Measurements from ENCODE around the gene PDE8B. TPM values are rescaled to one million over a fixed set of nuclear protein-coding genes. Genes with fewer than 3 reads are reported as not detected.

Gene PDE8B
- total RNA-seq, 1 donor from 2014 or later: 2.0 TPM

- H3K4me1 Mint-ChIP-seq (ENCODE audit: unreplicated experiment): peaks cover 30% of the 10 kb centered on the region
- H3K27me3 Mint-ChIP-seq (ENCODE audit: unreplicated experiment): peaks cover 4% of the 10 kb centered on the region
- TF ChIP-seq CTCF (IDR thresholded peaks at IDR 0.05): no peak
- no peak for DNase-seq (ENCODE audit: extremely low spot score, unreplicated experiment)
- H3K27ac Mint-ChIP-seq (ENCODE audit: unreplicated experiment): no peak overlapping the region
- H3K9me3 Mint-ChIP-seq (ENCODE audit: unreplicated experiment): no peaks in the 10 kb centered on the region
- H3K4me3 Mint-ChIP-seq (ENCODE audit: unreplicated experiment): no peak overlapping the region
- peaks cover 3% of the 10 kb centered on the region for H3K36me3 Mint-ChIP-seq (ENCODE audit: unreplicated experiment)
Observed at GRCh38 chr5:77172713-77173328, 37.7 kb upstream of the PDE8B start.

DNA sequence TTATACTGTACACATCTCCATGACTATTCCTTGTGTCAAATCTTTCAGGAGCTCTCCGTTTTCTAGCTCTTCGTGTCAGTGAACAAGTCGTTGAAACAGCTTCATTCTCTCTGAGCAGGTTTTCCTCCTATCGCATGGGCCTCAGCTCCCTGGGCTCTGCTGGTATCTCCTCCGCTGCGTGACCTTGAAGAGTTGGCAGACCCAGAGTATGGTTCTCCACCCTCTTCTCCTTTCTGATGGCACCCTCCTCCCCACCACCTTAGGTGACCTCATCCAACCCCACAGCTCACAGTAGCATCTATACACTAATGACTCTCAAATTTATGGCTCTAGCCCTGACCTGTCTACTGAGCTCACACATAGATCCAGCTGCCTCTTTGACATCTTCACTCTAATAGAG lies 36.0 kb upstream of the PDE8B start:
- no peak for TF ChIP-seq CTCF (IDR thresholded peaks at IDR 0.05)
- DNase-seq (ENCODE audit: extremely low spot score, unreplicated experiment): no peak
- Mint-ChIP-seq H3K4me1 (ENCODE audit: unreplicated experiment) (peaks cover 13% of the 10 kb centered on the region), H3K27me3 (ENCODE audit: unreplicated experiment) (peaks cover 7% of the 10 kb centered on the region), H3K36me3 (ENCODE audit: unreplicated experiment) (peaks cover 3% of the 10 kb centered on the region), H3K9me3 (ENCODE audit: unreplicated experiment) (no peaks in the 10 kb centered on the region), H3K27ac (ENCODE audit: unreplicated experiment) (no peak overlapping the region), H3K4me3 (ENCODE audit: unreplicated experiment) (no peak overlapping the region)

DNA sequence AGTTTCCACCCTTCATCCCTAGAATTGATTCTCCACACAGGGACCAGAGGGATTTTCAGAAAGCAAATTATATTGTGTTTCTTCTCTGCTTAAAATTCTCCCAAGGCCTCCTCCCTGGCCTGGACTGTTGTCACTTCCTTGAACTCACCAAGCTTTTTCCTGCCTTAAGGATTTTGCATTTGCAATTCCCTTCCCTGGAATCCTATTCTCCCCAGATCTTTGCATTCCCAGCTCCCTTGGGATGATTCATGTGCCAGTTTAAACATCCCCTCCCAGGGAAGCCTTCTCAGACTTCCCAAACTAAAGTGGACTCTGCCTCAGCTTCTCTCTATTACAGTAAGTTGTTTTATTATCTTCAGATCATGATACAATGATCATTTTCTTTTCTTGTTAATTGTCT lies 35.2 kb upstream of the PDE8B start:
- Mint-ChIP-seq H3K36me3 (ENCODE audit: unreplicated experiment) (peaks cover 3% of the 10 kb centered on the region), H3K4me3 (ENCODE audit: unreplicated experiment) (no peak overlapping the region), H3K27ac (ENCODE audit: unreplicated experiment) (no peak overlapping the region), H3K27me3 (ENCODE audit: unreplicated experiment) (peaks cover 9% of the 10 kb centered on the region), H3K4me1 (ENCODE audit: unreplicated experiment) (peaks cover 12% of the 10 kb centered on the region), H3K9me3 (ENCODE audit: unreplicated experiment) (no peaks in the 10 kb centered on the region)
- TF ChIP-seq CTCF (IDR thresholded peaks at IDR 0.05): no peak
- no peak for DNase-seq (ENCODE audit: extremely low spot score, unreplicated experiment)

GRCh38 chr5:77176429-77176828 lies 34.1 kb upstream of the PDE8B start:
- Mint-ChIP-seq H3K36me3 (ENCODE audit: unreplicated experiment) (no peaks in the 10 kb centered on the region), H3K27ac (ENCODE audit: unreplicated experiment) (no peak overlapping the region), H3K27me3 (ENCODE audit: unreplicated experiment) (peaks cover 11% of the 10 kb centered on the region), H3K4me1 (ENCODE audit: unreplicated experiment) (peaks cover 8% of the 10 kb centered on the region), H3K4me3 (ENCODE audit: unreplicated experiment) (no peak overlapping the region), H3K9me3 (ENCODE audit: unreplicated experiment) (no peaks in the 10 kb centered on the region)
- no peak for TF ChIP-seq CTCF (IDR thresholded peaks at IDR 0.05)
- DNase-seq (ENCODE audit: extremely low spot score, unreplicated experiment): no peak

- Mint-ChIP-seq H3K4me1 (ENCODE audit: unreplicated experiment) (peaks cover 17% of the 10 kb centered on the region), H3K27me3 (ENCODE audit: unreplicated experiment) (peaks cover 11% of the 10 kb centered on the region), H3K4me3 (ENCODE audit: unreplicated experiment) (no peak overlapping the region), H3K27ac (ENCODE audit: unreplicated experiment) (no peak overlapping the region), H3K9me3 (ENCODE audit: unreplicated experiment) (no peaks in the 10 kb centered on the region), H3K36me3 (ENCODE audit: unreplicated experiment) (no peaks in the 10 kb centered on the region)
- DNase-seq (ENCODE audit: extremely low spot score, unreplicated experiment): no peak
- no peak for TF ChIP-seq CTCF (IDR thresholded peaks at IDR 0.05)
Observed at GRCh38 chr5:77177576-77177975, 32.9 kb upstream of the PDE8B start.

Measured in osteocyte (in vitro differentiated cells).